ENCODE measurements around the gene VARS1. TPM values are rescaled to one million over a fixed set of nuclear protein-coding genes. Genes with fewer than 3 reads are reported as not detected.

The VARS1 gene
- total and polyA plus RNA-seq, 2 of the 8 experiments (the other 6 are each of a cell fraction or from before 2014, with no cell fraction given) = 53.5 to 162 TPM

DNA sequence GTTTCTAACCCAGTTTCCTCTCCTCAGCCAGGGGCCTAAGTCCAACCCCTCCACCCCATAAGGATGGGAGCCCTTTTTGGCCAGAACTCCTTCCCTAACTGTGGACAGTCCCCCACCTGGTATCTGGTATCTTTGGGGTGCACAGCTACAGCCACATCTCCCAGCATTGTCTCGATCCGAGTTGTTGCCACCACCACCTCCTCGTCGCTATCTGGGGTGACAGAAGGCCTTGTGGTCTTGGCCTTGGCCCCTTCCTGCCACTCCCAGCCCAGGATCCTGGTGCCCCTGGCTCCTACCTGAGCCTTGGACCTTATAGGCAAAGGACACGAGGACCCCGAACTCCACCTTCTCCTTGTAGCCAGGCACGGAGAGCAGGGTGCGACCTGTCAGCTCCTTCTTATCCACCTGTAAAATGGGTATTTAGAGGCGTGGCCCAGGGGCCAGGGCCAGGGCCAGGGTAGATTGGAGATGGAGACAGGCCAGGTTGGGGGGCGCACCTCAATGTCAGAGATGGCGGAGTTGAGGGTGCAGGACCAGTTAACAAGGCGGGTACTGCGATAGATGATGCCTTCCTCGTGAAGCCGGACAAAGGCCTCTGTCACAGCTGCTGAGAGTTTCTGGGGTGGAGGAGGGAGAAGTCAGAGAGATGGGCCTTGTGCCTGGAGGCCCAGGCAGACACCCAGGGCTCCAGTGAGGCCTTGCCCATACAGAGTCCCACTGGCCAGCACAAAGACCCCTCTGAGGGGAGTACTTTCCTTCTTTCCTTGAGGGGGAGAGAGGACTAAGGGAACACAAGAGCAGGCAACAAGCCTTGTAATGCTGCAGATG is 11.2 kb downstream of the VARS1 start:
- Histone ChIP-seq H3K18ac (ENCODE audit: extremely low read depth, low read length) (no peak overlapping the region), H3K27me3 (replicated peaks in 1 of 4; ENCODE audit: control insufficient read depth in 3 of 4, extremely low read depth in 1 of 4, insufficient read depth in 3 of 4, low read length in 3 of 4) (no peaks in the 10 kb centered on the region; a peak in 1 of 7 replicates), H3K79me1 (ENCODE audit: low read depth, low read length) (no peaks in the 10 kb centered on the region), H3K36me3 (ENCODE audit: control insufficient read depth in 2 of 4, insufficient read depth in 4 of 4, low read length in 3 of 4) (peaks cover 34 to 70% (median 52%) of the 10 kb centered on the region in 4 experiments), H3K23me2 (ENCODE audit: low read depth, low read length) (0 out of 2 replicates have a peak, but pooled peaks cover 1% of the 10 kb centered on the region), H4K5ac (ENCODE audit: insufficient read length, low read depth, low read length) (no peak overlapping the region), H3K56ac (replicated peaks; ENCODE audit: insufficient read length, low read depth, low read length) (no peak overlapping the region), H3K9me3 (ENCODE audit: insufficient read depth in 2 of 2, low read depth in 1 of 2, low read length in 1 of 2) (no peaks in the 10 kb centered on the region), H3K79me2 (ENCODE audit: control insufficient read depth in 1 of 2, insufficient read depth in 2 of 2, low read length in 2 of 2) (no peaks in the 10 kb centered on the region), H4K91ac (replicated peaks; ENCODE audit: insufficient read length, low read length) (no peak overlapping the region), H3K23ac (ENCODE audit: insufficient read length) (no peak overlapping the region), H4K8ac (ENCODE audit: extremely low read depth, insufficient read depth, low read length) (no peak overlapping the region), H2AK5ac (ENCODE audit: low read depth, low read length) (no peak overlapping the region), H3K4me1 (replicated peaks in 1 of 4; ENCODE audit: control insufficient read depth in 3 of 4, insufficient read depth in 4 of 4, low read length in 3 of 4) (no peaks in the 10 kb centered on the region), H3K4ac (replicated peaks; ENCODE audit: insufficient read length, low read depth, low read length) (no peak overlapping the region), H2BK12ac (ENCODE audit: low read depth, low read length) (no peak overlapping the region), H2BK20ac (ENCODE audit: low read length) (no peak overlapping the region), H4K20me1 (replicated peaks in 1 of 2; ENCODE audit: control insufficient read depth in 1 of 2, insufficient read depth in 2 of 2, low read length in 2 of 2) (peaks cover 1 to 3% of the 10 kb centered on the region in 2 experiments), H2BK5ac (ENCODE audit: low read depth, low read length) (no peak overlapping the region), H3K4me3 (ENCODE audit: extremely low read depth in 1 of 4, insufficient read depth in 2 of 4, low read depth in 3 of 4, low read length in 4 of 4) (no peak overlapping the region), H3K9ac (replicated peaks in 1 of 4; ENCODE audit: extremely low read depth in 1 of 4, low read depth in 3 of 4, low read length in 3 of 4) (no peak overlapping the region), H3K4me2 (ENCODE audit: insufficient read depth in 1 of 2, low read depth in 2 of 2, low read length in 2 of 2) (no peak overlapping the region), H3K14ac (ENCODE audit: insufficient read length) (no peak overlapping the region), H2AFZ (ENCODE audit: low read length) (no peak overlapping the region), H2BK120ac (replicated peaks; ENCODE audit: low read depth, low read length) (no peak overlapping the region), H2BK15ac (ENCODE audit: low read length) (no peak overlapping the region), H3K27ac (ENCODE audit: low read depth, low read length) (no peak overlapping the region)
- no peak for FAIRE-seq
- ChIA-PET POLR2A (ENCODE audit: partially characterized antibody) (interaction anchor here (0.8 to 10.3 kb wide), 15 partner anchors 8 to 145 kb away, joined by 3 to 85 read pairs (median 4); partner anchors contain the start of genes VARS1 and VWA7), CTCF (ENCODE audit: partially characterized antibody) (interaction anchor here (0.5 to 15.6 kb wide), 8 partner anchors 10 to 220 kb away, joined by 3 to 228 read pairs (median 4); partner anchors contain the start of genes LY6G5C and VWA7)
- no peak for DNase-seq (ENCODE audit: low read depth in 1 of 2, low spot score in 2 of 2)
- WGBS, 2 experiments (ENCODE audit: extremely low coverage in 1 of 2, insufficient coverage in 1 of 2, insufficient read length in 1 of 2, insufficient replicate concordance in 2 of 2, low coverage in 1 of 2, low lambda C conversion rate in 2 of 2, missing lambda C conversion rate in 1 of 2) = 92% methylated on average over 15 of the region's 15 CpGs; no CpG with 5 or more reads in 1 of the 2 experiments
- TF ChIP-seq GABPA (IDR thresholded peaks at IDR 0.05; ENCODE audit: borderline replicate concordance, insufficient read depth, low read length) (no peak), HDAC6 (IDR thresholded peaks at IDR 0.05; ENCODE audit: low read depth, low read length) (no peak), GTF2F1 (IDR thresholded peaks at IDR 0.05; ENCODE audit: borderline replicate concordance, low read depth, low read length) (no peak), ASH2L (IDR thresholded peaks at IDR 0.05; ENCODE audit: low read length) (no peak)
- TF ChIP-seq, protein P1, sequence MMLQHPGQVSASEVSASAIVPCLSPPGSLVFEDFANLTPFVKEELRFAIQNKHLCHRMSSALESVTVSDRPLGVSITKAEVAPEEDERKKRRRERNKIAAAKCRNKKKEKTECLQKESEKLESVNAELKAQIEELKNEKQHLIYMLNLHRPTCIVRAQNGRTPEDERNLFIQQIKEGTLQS (IDR thresholded peaks at IDR 0.05; ENCODE audit: insufficient read depth, low read depth, low read length) = no peak
